T-cell (primary cell): Measurements from ENCODE around the gene DHRS1. TPM values are rescaled to one million over a fixed set of nuclear protein-coding genes. Genes with fewer than 3 reads are reported as not detected.

Experiments used
- ATAC-seq, 4 experiments: fragments of 200-7000 bp in 3 of 4; fragments of 150-1000 bp in 1 of 4; cut with Tn5 transposase; replicated peaks in 1 of 4; 1 replicate in 3 of 4; 2 replicates in 1 of 4; pipeline ENCODE4 v1.10.0; 2021; ENCODE audit warnings: moderate library complexity in 3 of 4, mild to moderate bottlenecking in 2 of 4, moderate number of reproducible peaks in 1 of 4
- CTCF ChIA-PET, 2 donors: fragments of 300-600 bp; sonication (Branson Sonifier 250); formaldehyde crosslinking; loops; one replicate each; lab custom pipeline; 2022; ENCODE audit warnings: antibody characterized with exemption in 2 of 2; lab: Charles Lee
- POLR2A ChIA-PET, 2 donors: fragments of 300-600 bp; sonication (Branson Sonifier 250); formaldehyde crosslinking; loops; one replicate each; lab custom pipeline; 2022; ENCODE audit warnings: antibody characterized with exemption in 2 of 2; lab: Charles Lee
- DNase-seq, 35 experiments: peaks; one replicate each; pipeline versions ENCODE4 v3.0.0 to v3.0.0-alpha.2; 2013 to 2023
- H3K27ac ChIP-seq: one replicate; pipeline ENCODE4 v1.5.1; 2013; ENCODE audit warnings: low read length
- H3K27me3 ChIP-seq, 2 experiments: replicated peaks in 1 of 2; 1 replicate in 1 of 2; 2 replicates in 1 of 2; pipeline versions ENCODE4 v1.6.1 to v1.7.0; 2013; ENCODE audit warnings: low read length in 1 of 2, mixed read lengths in 1 of 2; ENCODE audit not compliant: control insufficient read depth in 2 of 2, insufficient read depth in 2 of 2; ENCODE audit errors: extremely low read depth in 1 of 2
- H3K36me3 ChIP-seq, 2 donors: 1 replicate in 1 of 2; 2 replicates in 1 of 2; pipeline versions ENCODE4 v1.6.1 to v1.7.0; 2013; ENCODE audit warnings: low read length in 1 of 2; ENCODE audit not compliant: control insufficient read depth in 2 of 2, insufficient read depth in 1 of 2; ENCODE audit errors: extremely low read depth in 1 of 2
- H3K4me1 ChIP-seq, 2 experiments: 1 replicate in 1 of 2; 2 replicates in 1 of 2; pipeline versions ENCODE4 v1.6.1 to v1.7.0; 2013; ENCODE audit warnings: low read length in 2 of 2, mixed read lengths in 1 of 2; ENCODE audit not compliant: insufficient read depth in 2 of 2, control insufficient read depth in 1 of 2; ENCODE audit errors: extremely low read depth in 1 of 2
- H3K4me3 ChIP-seq, 2 donors: 1 replicate in 1 of 2; 2 replicates in 1 of 2; pipeline versions ENCODE4 v1.5.1 to v1.7.0; 2013; ENCODE audit warnings: mild to moderate bottlenecking in 2 of 2, low read length in 1 of 2, moderate library complexity in 1 of 2; ENCODE audit not compliant: control insufficient read depth in 1 of 2; ENCODE audit errors: extremely low read depth in 1 of 2
- H3K9me3 ChIP-seq: 2 replicates; pipeline ENCODE4 v1.7.0; 2013
- H3K27ac Mint-ChIP-seq, 2 donors: one replicate each; pipeline ENCODE4 v1.8.0; 2020 to 2021; ENCODE audit warnings: mild to moderate bottlenecking in 2 of 2, mixed read lengths in 2 of 2
- H3K27me3 Mint-ChIP-seq, 2 donors: one replicate each; pipeline ENCODE4 v1.8.0; 2021 to 2022; ENCODE audit warnings: mixed read lengths in 2 of 2
- H3K36me3 Mint-ChIP-seq: one replicate; pipeline ENCODE4 v1.8.0; 2021; ENCODE audit warnings: mixed read lengths
- H3K4me1 Mint-ChIP-seq, 3 donors: one replicate each; pipeline ENCODE4 v1.8.0; 2020 to 2022; ENCODE audit warnings: mixed read lengths in 3 of 3, mild to moderate bottlenecking in 1 of 3
- H3K4me3 Mint-ChIP-seq, 3 donors: one replicate each; pipeline ENCODE4 v1.8.0; 2020 to 2022; ENCODE audit warnings: mild to moderate bottlenecking in 3 of 3, mixed read lengths in 3 of 3, moderate library complexity in 3 of 3
- H3K9me3 Mint-ChIP-seq, 3 donors: one replicate each; pipeline ENCODE4 v1.8.0; 2020 to 2022; ENCODE audit warnings: mixed read lengths in 3 of 3
- WGBS: methylation state at CpG from one replicate; pipeline ENCODE4 v1.1.5; 2013; ENCODE audit warnings: missing lambda C conversion rate; ENCODE audit not compliant: insufficient coverage; 5-methylcytosine and 5-hydroxymethylcytosine counted together
- total RNA-seq, 35 experiments: library from RNA in 6 of 35; stranded (reverse) in 6 of 35; fragments of 120-200 nt in 1 of 35; gene quantifications; one replicate each; pipeline versions ENCODE4 v1.2.1 to v1.2.4 and lab custom pipeline; 2013 to 2026

Gene DHRS1
- total RNA-seq, 5 donors from 2014 or later (not counting 1 experiment from before 2014, with no cell fraction given), result 34.2 to 47.6 (median 39.1) TPM

DNA sequence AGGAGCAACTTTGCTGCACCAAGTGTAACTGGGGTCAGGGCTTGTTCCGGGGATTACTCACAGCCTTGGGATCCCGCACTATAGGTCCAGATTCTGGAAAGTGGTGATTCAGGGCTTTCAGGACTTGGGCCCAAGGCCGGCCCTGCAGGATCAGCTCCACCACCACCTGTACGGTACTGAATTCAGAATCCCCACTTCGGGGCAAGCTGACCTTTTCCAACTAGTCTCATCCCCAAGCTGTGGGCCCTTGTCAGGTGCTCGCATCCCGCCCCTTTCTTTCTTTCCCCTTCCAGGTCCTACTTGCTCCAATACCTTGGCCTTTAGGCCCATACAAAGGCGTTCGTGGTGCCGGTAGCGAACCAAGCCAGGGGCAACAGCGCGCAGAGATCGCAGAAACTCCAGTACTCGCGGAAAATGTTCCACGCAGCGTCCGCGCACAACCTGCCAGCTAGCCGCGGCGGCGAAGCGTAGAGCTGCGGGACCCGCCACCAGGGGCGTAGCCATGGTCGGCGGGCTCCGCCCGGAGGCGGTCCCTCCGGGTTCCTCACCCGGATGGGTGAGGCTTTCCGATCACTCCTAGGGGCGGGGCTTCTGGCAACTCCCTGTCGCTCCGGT is 57.6 kb downstream of the DHRS1 start:
- Histone ChIP-seq H3K4me1 (peaks cover 26 to 56% of the 10 kb centered on the region in 2 experiments), H3K9me3 (no peaks in the 10 kb centered on the region), H3K36me3 (peaks cover 11 to 43% of the 10 kb centered on the region in 2 donors), H3K27me3 (no peaks in the 10 kb centered on the region), H3K4me3 (peak overlapping the region; percentile 81 to 96), H3K27ac (peak overlapping the region; percentile 97)
- ChIA-PET CTCF (interaction anchor here (0.6 to 3.7 kb wide), 34 partner anchors 9 to 200 kb away, joined by 3 to 104 read pairs (median 7); partner anchors contain the start of genes DHRS1 (in 2 of the 2), NOP9 (in 2 of the 2), RABGGTA (in 2 of the 2) and CBLN3 (in 1 of the 2)), POLR2A (interaction anchor here (0.5 to 2.0 kb wide), 25 partner anchors 9 to 196 kb away, joined by 3 to 27 read pairs (median 4); partner anchors contain the start of genes CBLN3 (in 1 of the 2), CHMP4A (in 1 of the 2), CIDEB (in 1 of the 2) and DCAF11 (in 1 of the 2))
- Mint-ChIP-seq H3K27ac (peak overlapping the region; percentile 100), H3K36me3 (peaks cover 35% of the 10 kb centered on the region), H3K4me3 (peak overlapping the region; percentile 83 to 98 (median 98)), H3K27me3 (no peaks in the 10 kb centered on the region), H3K4me1 (peaks cover 66 to 73% (median 69%) of the 10 kb centered on the region in 3 donors), H3K9me3 (no peaks in the 10 kb centered on the region)
- DNase-seq (peak in 34 of 35 experiments; percentile 85 to 96 (median 92)), ATAC-seq (peak; percentile 84 to 90 (median 86))
- 4% methylated on average over 39 of the region's 39 CpGs for WGBS

Other genes starting within 250 kb of the DHRS1 start
- gene CARMIL3, start 247.8 kb downstream of the DHRS1 start, total RNA-seq, result 1 to 10 TPM in 1 of 5 donors, under 1 TPM in 4; 0.38 to 1.9 (median 0.59) TPM
- not detected for gene CPNE6, start 228.2 kb downstream of the DHRS1 start, total RNA-seq
- gene PCK2, start 205.5 kb downstream of the DHRS1 start, total RNA-seq, result 10 to 100 TPM; 11.8 to 35.5 (median 29.4) TPM
- gene DCAF11, start 185.0 kb downstream of the DHRS1 start, total RNA-seq, result 10 to 100 TPM; 78.5 to 94.1 (median 89.6) TPM
- 1 to 10 TPM; 1.9 to 3.7 (median 3.4) TPM for gene NRL, start 184.8 kb downstream of the DHRS1 start, total RNA-seq
- 1 to 10 TPM; 2.5 to 3.5 (median 3.2) TPM for gene FITM1, start 169.1 kb downstream of the DHRS1 start, total RNA-seq
- 100 to 1,000 TPM; 221 to 291 (median 259) TPM for gene PSME1, start 163.6 kb downstream of the DHRS1 start, total RNA-seq
- gene EMC9, start 158.2 kb downstream of the DHRS1 start, total RNA-seq, result 10 to 100 TPM in 3 of 5 donors, 1 to 10 TPM in 2; 9.3 to 29.8 (median 20.8) TPM
- 100 to 1,000 TPM; 130 to 192 (median 159) TPM for gene PSME2, start 153.2 kb downstream of the DHRS1 start, total RNA-seq
- 100 to 1,000 TPM in 3 of 5 donors, 10 to 100 TPM in 2; 67.7 to 131 (median 100) TPM for gene RNF31, start 152.3 kb downstream of the DHRS1 start, total RNA-seq
- 100 to 1,000 TPM; 201 to 285 (median 215) TPM for gene IRF9, start 138.5 kb downstream of the DHRS1 start, total RNA-seq
- gene REC8, start 127.7 kb downstream of the DHRS1 start, total RNA-seq, result 10 to 100 TPM; 32.4 to 82.5 (median 41.5) TPM
- gene IPO4, start 111.0 kb downstream of the DHRS1 start, total RNA-seq, result 10 to 100 TPM; 34.4 to 53.4 (median 39.6) TPM
- gene TM9SF1, start 104.3 kb downstream of the DHRS1 start, total RNA-seq, result 10 to 100 TPM; 19.0 to 29.5 (median 21.8) TPM
- 1 to 10 TPM in 2 of 5 donors, under 1 TPM in 3; 0.35 to 1.4 (median 0.44) TPM for gene TSSK4, start 94.1 kb downstream of the DHRS1 start, total RNA-seq
- 10 to 100 TPM; 81.9 to 99.6 (median 92.8) TPM for gene CHMP4A, start 86.3 kb downstream of the DHRS1 start, total RNA-seq
- gene MDP1, start 83.7 kb downstream of the DHRS1 start, total RNA-seq, result 10 to 100 TPM in 3 of 5 donors, 1 to 10 TPM in 2; 7.2 to 17.5 (median 12.1) TPM
- gene NEDD8, start 67.4 kb downstream of the DHRS1 start, total RNA-seq, result 100 to 1,000 TPM in 4 of 5 donors, 10 to 100 TPM in 1; 92.1 to 107 (median 101) TPM
- gene GMPR2, start 66.9 kb downstream of the DHRS1 start, total RNA-seq, result 10 to 100 TPM; 53.8 to 81.2 (median 64.0) TPM
- gene TINF2, start 57.2 kb downstream of the DHRS1 start, total RNA-seq, result 100 to 1,000 TPM; 119 to 160 (median 139) TPM
- 10 to 100 TPM in 2 of 5 donors, 1 to 10 TPM in 3; 4.9 to 13.5 (median 9.4) TPM for gene TGM1, start 36.6 kb downstream of the DHRS1 start, total RNA-seq
- gene RABGGTA, start 28.2 kb downstream of the DHRS1 start, total RNA-seq, result 10 to 100 TPM; 49.3 to 66.5 (median 62.4) TPM
- 10 to 100 TPM; 29.7 to 33.2 (median 30.8) TPM for gene NOP9, start 70 bp upstream of the DHRS1 start, total RNA-seq
- gene CIDEB, start 8.2 kb upstream of the DHRS1 start, total RNA-seq, result 10 to 100 TPM; 13.0 to 22.8 (median 20.8) TPM
- 10 to 100 TPM; 18.6 to 25.2 (median 20.3) TPM for gene LTB4R2, start 10.4 kb upstream of the DHRS1 start, total RNA-seq
- 10 to 100 TPM; 17.0 to 29.0 (median 18.0) TPM for gene LTB4R, start 11.7 kb upstream of the DHRS1 start, total RNA-seq
- gene ADCY4, start 35.3 kb upstream of the DHRS1 start, total RNA-seq, result 10 to 100 TPM in 1 of 5 donors, 1 to 10 TPM in 4; 7.8 to 10.4 (median 8.5) TPM
- gene RIPK3, start 40.2 kb upstream of the DHRS1 start, total RNA-seq, result 10 to 100 TPM; 26.2 to 68.3 (median 59.2) TPM
- under 1 TPM in 4 of 5 donors, not detected in 1; 0.16 to 0.82 (median 0.39) TPM for gene NFATC4, start 68.4 kb upstream of the DHRS1 start, total RNA-seq
- under 1 TPM; 0.28 to 0.95 (median 0.61) TPM for gene NYNRIN, start 99.2 kb upstream of the DHRS1 start, total RNA-seq
- gene CBLN3, start 129.9 kb upstream of the DHRS1 start, total RNA-seq, result 10 to 100 TPM in 1 of 5 donors, 1 to 10 TPM in 4; 3.9 to 13.5 (median 5.0) TPM
- gene KHNYN, start 130.2 kb upstream of the DHRS1 start, total RNA-seq, result 100 to 1,000 TPM; 126 to 166 (median 146) TPM
- gene SDR39U1, start 143.0 kb upstream of the DHRS1 start, total RNA-seq, result 100 to 1,000 TPM in 3 of 5 donors, 10 to 100 TPM in 2; 79.6 to 154 (median 109) TPM
- gene CMA1, start 208.5 kb upstream of the DHRS1 start, total RNA-seq, result not detected